ENCODE data around the gene HNRNPC.
A peak's percentile ranks its signal among the peaks of the same experiment; 100 is the strongest.

Gene HNRNPC

DNA sequence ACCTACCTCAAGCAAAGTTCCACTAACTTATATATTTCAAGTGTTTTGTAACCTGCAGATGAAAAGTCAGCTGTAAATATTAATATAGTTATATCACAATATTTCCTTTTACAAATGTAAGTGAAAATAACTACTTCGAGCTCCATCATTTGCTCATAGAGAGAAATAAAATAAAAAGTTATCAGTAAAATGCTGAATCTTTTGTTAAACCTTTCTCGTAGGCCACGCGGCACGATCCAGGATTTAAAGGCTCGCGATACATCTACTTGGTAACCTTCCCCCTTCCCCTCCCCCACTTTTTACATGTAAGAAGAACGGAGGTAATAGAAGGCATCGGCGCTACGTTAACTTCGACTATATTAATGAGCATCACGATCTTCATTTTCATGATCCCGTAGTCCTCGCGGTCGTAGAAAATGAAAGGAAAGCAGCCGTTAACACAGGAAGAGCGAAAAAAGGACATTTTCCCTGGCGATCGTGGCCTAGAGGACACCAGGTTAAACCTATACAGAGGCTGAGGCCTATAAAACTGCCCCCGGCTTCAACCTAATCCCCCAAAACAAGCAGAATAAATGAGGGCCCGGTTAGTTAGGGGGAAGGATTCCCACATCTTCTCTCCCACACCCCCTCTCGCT lies 508 bp downstream of the HNRNPC start:
- H3K9me3 ChIP-seq (ENCODE audit: insufficient read depth, low read depth, low read length) = no peaks in the 10 kb centered on the region
- H3K4me3 ChIP-seq (ENCODE audit: low read length) = peak overlapping the region; percentile 98
- 0% methylated on average over 21 of the region's 24 CpGs for WGBS
- H3K36me3 ChIP-seq (ENCODE audit: insufficient read depth, low read length) = peaks cover 48% of the 10 kb centered on the region
- peaks cover 28% of the 10 kb centered on the region for H3K4me1 ChIP-seq (ENCODE audit: insufficient read depth, low read length)
- no peaks in the 10 kb centered on the region for H3K27me3 ChIP-seq (ENCODE audit: insufficient read depth, low read length)
- peak overlapping the region; percentile 93 for H3K27ac ChIP-seq (ENCODE audit: low read depth, low read length)
- peak overlapping the region; percentile 100 for H3K9ac ChIP-seq (ENCODE audit: low read depth, low read length)

DNA sequence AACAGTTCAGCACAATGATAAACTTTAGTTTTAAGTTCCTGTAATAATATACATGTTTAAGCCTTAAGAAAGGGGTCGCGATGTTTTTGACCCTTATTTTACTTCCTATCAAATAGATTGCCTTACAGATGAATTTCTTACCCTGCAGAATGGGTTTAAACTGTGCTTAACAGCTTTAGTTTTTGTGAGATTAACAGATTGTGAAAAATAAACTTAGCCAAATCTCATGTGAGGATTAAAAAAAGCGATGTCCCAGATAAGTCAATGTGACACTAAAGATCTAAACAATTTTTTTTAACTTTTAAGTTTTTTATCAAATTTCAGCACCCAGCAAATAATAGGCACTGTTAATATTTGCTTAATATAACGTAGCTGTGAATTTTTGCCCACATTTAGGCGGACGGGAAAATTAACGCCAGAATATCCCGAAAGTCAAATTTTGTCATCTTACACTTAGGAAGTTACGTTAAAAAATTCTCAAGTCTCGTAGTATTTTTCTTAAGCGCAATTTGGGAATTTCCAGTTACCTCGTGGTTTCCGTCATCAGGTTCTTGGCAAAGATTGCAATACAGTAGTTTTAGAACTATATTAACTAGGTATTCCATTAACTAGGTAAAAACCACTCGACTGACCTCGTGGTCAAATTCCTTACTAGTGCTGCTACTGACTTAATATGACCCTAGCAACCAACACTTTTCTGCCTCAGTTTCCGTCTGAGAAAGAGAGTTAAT lies 1.2 kb downstream of the HNRNPC start:
- Histone ChIP-seq H3K4me3 (ENCODE audit: low read length) (peak overlapping the region; percentile 98), H3K27ac (ENCODE audit: low read depth, low read length) (peak overlapping the region; percentile 93), H3K9me3 (ENCODE audit: insufficient read depth, low read depth, low read length) (no peaks in the 10 kb centered on the region), H3K27me3 (ENCODE audit: insufficient read depth, low read length) (no peaks in the 10 kb centered on the region), H3K9ac (ENCODE audit: low read depth, low read length) (peak overlapping the region; percentile 100), H3K4me1 (ENCODE audit: insufficient read depth, low read length) (peaks cover 34% of the 10 kb centered on the region), H3K36me3 (ENCODE audit: insufficient read depth, low read length) (peaks cover 55% of the 10 kb centered on the region)
- WGBS = under 1% methylated on average over 14 of the region's 16 CpGs

DNA sequence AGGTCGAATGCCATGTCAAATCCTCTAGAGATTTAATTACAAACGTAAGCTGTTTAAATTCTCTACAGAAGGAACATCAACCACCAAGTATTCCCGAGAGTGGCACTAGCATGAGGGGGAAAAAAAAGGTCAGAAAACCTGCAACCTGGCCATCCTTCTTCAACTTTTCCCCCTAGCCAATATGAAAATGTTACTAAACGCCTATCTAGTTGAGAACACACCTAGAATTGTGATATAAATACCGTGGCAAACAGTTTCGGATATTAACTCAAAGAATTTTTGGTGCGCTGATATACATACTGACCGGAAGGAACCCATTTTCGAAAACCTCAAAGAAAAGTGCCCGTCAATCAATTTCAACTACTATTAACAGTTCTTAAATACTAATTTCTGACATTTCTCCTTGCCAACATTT lies 1.8 kb downstream of the HNRNPC start:
- Histone ChIP-seq H3K9ac (ENCODE audit: low read depth, low read length) (peak overlapping the region; percentile 100), H3K27me3 (ENCODE audit: insufficient read depth, low read length) (no peaks in the 10 kb centered on the region), H3K9me3 (ENCODE audit: insufficient read depth, low read depth, low read length) (no peaks in the 10 kb centered on the region), H3K36me3 (ENCODE audit: insufficient read depth, low read length) (peaks cover 61% of the 10 kb centered on the region), H3K4me3 (ENCODE audit: low read length) (peak overlapping the region; percentile 98), H3K4me1 (ENCODE audit: insufficient read depth, low read length) (peaks cover 40% of the 10 kb centered on the region), H3K27ac (ENCODE audit: low read depth, low read length) (no peak overlapping the region)
- WGBS = 5% methylated on average over 10 of the region's 10 CpGs

DNA sequence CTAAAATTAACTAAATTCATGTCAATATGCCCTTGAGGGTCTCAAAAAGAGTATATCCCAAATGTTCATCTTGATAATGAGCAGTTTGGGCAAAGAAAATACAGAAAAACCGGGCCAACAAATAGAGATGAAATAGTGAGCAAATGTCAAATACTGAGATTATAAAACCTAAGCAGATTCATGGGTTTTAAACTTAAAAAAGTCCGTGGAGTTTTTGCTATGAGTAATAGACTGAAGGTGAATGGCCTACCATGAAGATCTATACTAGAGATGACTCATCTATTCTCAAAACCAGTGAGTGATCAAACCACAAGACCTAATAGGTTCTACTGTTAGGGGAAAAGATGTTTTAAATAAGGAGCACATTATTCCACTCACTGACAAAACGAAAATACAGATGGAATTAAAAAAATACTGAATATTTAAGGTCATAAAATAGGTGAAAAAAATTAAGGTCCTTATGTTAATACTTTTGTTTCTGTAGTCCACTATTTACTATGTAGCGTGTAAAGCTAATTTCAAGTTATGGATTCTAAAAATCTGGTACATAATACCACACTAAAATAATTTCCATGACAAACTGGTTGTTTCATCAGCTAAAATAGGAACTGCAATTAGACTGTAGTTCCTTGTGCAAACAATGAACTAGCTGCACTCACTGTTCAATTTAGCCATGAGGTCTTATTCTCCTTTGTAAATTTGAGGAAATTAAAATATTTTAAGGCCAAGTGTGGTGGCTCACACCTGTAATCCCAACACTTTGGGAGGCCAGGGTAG lies 5.0 kb downstream of the HNRNPC start:
- peak overlapping the region; percentile 98 for H3K4me3 ChIP-seq (ENCODE audit: low read length)
- no peak overlapping the region; the same call in 1 of the 2 replicates for H3K9ac ChIP-seq (ENCODE audit: low read depth, low read length)
- 0 out of 2 replicates have a peak overlapping the region, but pooled peaks have one; percentile 9 for H3K27ac ChIP-seq (ENCODE audit: low read depth, low read length)
- H3K27me3 ChIP-seq (ENCODE audit: insufficient read depth, low read length) = no peaks in the 10 kb centered on the region
- H3K9me3 ChIP-seq (ENCODE audit: insufficient read depth, low read depth, low read length) = no peaks in the 10 kb centered on the region
- H3K4me1 ChIP-seq (ENCODE audit: insufficient read depth, low read length) = peaks cover 56% of the 10 kb centered on the region
- 64% methylated on average over 3 of the region's 4 CpGs for WGBS
- peaks cover 91% of the 10 kb centered on the region for H3K36me3 ChIP-seq (ENCODE audit: insufficient read depth, low read length)

DNA sequence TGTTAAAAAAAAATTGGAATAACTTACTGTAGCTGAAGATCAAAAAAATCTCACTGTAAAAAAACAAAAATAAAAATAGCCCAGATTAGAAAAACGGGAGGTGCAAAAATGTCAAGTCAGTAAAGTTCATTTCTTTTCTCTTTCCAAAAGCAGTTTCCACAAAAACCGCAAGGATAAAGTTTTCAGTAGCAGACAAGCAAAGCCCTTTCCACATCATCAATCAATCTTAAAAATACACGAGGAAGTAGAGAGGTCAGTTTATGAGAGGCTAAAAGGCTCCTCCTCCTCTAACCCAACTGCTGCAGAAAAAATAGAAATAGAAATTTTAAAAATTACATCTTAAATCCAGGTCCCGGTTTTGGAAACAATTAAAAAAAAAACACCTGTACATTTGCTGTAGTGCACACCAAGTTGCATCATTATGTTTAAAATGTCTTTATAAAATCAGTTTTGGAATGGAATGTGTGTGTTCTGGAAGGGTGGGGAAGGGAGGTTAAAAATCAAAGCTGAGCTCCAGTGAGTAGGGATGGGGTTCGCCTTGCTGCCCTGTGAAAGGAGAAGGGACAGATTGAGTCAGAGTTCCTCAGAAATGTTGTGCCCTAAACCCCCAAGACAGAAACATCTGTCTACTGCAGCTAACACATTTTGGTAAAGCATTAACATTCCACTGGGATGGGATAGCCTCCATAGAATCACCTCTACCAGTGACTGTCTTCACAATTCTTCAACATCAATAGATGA lies 5.8 kb downstream of the HNRNPC start:
- WGBS = 84% methylated on average over 5 of the region's 5 CpGs
- Histone ChIP-seq H3K4me1 (ENCODE audit: insufficient read depth, low read length) (peaks cover 64% of the 10 kb centered on the region), H3K9me3 (ENCODE audit: insufficient read depth, low read depth, low read length) (no peaks in the 10 kb centered on the region), H3K9ac (ENCODE audit: low read depth, low read length) (no peak overlapping the region), H3K27me3 (ENCODE audit: insufficient read depth, low read length) (no peaks in the 10 kb centered on the region), H3K36me3 (ENCODE audit: insufficient read depth, low read length) (peaks cover 96% of the 10 kb centered on the region), H3K4me3 (ENCODE audit: low read length) (peak overlapping the region; percentile 98), H3K27ac (ENCODE audit: low read depth, low read length) (0 out of 2 replicates have a peak overlapping the region, but pooled peaks have one; percentile 9)

DNA sequence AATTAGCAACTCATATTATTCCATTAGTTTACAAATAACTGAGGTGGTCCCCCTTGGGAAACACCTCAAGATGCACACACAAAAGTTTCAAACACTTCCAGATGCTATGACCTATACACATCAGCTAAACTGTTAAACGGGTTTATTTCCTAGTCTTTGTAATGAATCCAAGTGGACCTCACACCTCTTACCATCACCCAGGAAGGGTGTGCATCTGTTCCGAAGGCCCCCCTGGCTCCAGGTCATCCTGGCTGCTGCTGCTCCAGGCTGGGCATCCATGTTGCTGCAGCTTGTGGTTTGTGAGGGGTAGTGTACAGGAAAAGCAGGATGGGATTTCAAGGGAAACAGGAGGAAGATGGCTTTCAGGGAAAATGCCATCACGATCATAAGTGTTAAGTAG lies 6.8 kb downstream of the HNRNPC start:
- no peaks in the 10 kb centered on the region for H3K9me3 ChIP-seq (ENCODE audit: insufficient read depth, low read depth, low read length)
- peak overlapping the region; percentile 12; the same call in 1 of the 2 replicates for H3K4me3 ChIP-seq (ENCODE audit: low read length)

DNA sequence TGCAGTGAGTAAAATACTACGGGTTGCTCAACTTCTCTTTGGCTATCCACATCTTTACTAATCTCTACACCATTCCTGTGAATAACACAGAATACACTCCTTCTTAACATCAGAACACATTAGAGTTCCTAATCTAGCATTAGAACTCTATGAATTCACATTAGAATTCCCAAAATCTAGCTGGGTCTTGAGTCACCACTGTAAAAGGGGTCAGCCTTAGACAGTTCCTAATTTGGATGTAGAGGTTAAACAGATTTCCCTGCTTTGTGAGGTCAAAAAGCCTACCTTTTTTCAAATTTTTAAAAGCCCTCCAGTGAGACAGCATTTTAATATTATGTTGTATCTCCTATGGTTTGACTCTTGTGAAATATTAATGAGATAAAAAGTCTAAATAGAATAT lies 7.4 kb downstream of the HNRNPC start:
- WGBS = 95% methylated on average over 1 of the region's 1 CpG
- Histone ChIP-seq H3K36me3 (ENCODE audit: insufficient read depth, low read length) (peaks cover 96% of the 10 kb centered on the region), H3K4me1 (ENCODE audit: insufficient read depth, low read length) (peaks cover 69% of the 10 kb centered on the region)

More for the DNA sequence above, 6.8 kb downstream of the HNRNPC start:
- Histone ChIP-seq H3K9ac (ENCODE audit: low read depth, low read length) (no peak overlapping the region), H3K27me3 (ENCODE audit: insufficient read depth, low read length) (no peaks in the 10 kb centered on the region), H3K36me3 (ENCODE audit: insufficient read depth, low read length) (peaks cover 95% of the 10 kb centered on the region), H3K27ac (ENCODE audit: low read depth, low read length) (no peak overlapping the region), H3K4me1 (ENCODE audit: insufficient read depth, low read length) (peaks cover 69% of the 10 kb centered on the region)
- 93% methylated on average over 2 of the region's 3 CpGs for WGBS

DNA sequence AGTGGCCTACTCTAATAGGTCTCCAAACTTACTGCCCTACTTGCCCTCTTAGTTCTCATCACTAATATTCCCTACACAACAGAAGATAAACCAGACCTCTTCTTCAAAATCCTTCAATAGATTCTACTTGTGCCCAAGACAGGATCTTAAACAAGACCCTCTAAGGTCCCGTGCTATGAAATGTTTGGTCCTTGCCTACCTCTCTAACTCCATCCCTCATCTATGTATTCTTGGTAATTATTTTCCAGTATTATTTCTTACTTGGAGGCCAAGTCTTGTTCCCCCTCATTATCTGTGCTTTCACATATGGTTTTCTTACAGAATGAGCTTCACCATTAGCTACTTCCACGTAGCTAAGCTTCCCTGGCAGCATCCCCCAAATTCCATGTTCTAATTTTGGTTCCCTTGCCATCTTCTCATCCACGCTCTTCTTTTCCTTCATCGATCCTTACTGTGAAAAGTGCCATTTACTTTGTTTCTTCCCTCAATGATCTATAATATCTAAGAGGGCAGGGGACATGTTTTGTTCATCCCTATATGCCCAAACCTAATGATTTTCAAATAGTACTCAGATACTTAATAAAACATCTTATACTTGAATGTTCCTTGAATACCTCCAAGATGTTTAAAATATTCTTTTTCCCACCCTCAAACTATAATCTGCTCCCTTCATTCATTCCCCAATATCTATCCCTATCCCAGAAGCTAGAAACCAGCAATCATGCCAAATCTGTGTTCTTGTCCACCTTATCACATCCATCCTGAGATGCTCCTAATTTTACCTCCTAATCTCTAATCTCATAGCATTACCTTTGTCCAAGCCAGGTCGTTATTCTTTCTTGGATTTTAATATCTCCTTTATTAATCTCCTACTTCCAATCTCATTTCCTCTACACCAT lies 10.1 kb downstream of the HNRNPC start:
- H3K36me3 ChIP-seq (ENCODE audit: insufficient read depth, low read length) = peaks cover 96% of the 10 kb centered on the region

More for the DNA sequence above, 7.4 kb downstream of the HNRNPC start:
- Histone ChIP-seq H3K27ac (ENCODE audit: low read depth, low read length) (peak overlapping the region; percentile 11; the same call in 1 of the 2 replicates), H3K9ac (ENCODE audit: low read depth, low read length) (no peak overlapping the region), H3K4me3 (ENCODE audit: low read length) (no peak overlapping the region), H3K27me3 (ENCODE audit: insufficient read depth, low read length) (no peaks in the 10 kb centered on the region), H3K9me3 (ENCODE audit: insufficient read depth, low read depth, low read length) (no peaks in the 10 kb centered on the region)

DNA sequence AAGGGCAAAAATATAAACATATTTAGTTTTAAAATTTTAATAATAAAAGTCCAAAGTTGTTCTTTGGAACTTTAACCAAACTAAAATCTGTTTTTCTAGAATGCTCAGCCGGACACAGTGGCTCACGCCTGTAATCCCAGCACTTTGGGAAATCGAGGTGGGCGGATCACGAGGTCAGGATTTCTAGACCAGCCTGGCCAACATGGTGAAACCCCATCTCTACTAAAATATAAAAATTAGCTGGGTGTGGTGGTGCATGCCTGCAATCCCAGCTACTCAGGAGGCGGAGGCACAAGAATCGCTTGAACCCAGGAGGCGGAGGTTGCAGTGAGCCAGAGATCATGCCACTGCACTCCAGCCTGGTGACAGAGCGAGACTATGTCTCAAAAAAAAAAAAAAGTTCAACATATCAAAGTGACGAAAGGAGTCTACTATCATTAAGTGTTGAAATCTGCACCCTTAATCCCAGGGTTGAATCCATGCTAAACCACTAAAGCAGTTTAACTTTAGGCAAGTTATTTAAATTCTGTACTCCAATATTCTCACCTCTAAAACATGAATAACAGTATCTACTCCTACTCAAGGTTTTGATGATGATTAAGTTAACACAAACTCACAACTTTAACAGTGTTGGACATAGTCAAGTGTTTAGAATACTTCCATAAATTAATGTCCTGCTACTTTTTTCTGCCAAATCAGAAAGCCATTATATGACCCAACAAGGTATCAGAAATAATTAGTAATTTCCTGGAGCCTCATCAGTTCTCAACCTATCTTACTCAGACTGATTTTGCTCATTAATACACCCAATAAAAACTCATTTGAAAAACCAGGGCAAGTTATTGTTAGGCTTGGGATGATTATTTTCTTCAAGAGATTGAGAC lies 11.0 kb downstream of the HNRNPC start:
- Histone ChIP-seq H3K27ac (ENCODE audit: low read depth, low read length) (no peak overlapping the region), H3K4me1 (ENCODE audit: insufficient read depth, low read length) (peaks cover 47% of the 10 kb centered on the region), H3K4me3 (ENCODE audit: low read length) (no peak overlapping the region), H3K9me3 (ENCODE audit: insufficient read depth, low read depth, low read length) (no peaks in the 10 kb centered on the region), H3K27me3 (ENCODE audit: insufficient read depth, low read length) (no peaks in the 10 kb centered on the region), H3K9ac (ENCODE audit: low read depth, low read length) (no peak overlapping the region), H3K36me3 (ENCODE audit: insufficient read depth, low read length) (peaks cover 96% of the 10 kb centered on the region)
- 91% methylated on average over 10 of the region's 10 CpGs for WGBS

More for the DNA sequence above, 10.1 kb downstream of the HNRNPC start:
- H3K27ac ChIP-seq (ENCODE audit: low read depth, low read length) = no peak overlapping the region
- no peak overlapping the region for H3K9ac ChIP-seq (ENCODE audit: low read depth, low read length)
- 90% methylated on average over 5 of the region's 5 CpGs for WGBS
- H3K27me3 ChIP-seq (ENCODE audit: insufficient read depth, low read length) = no peaks in the 10 kb centered on the region
- peaks cover 56% of the 10 kb centered on the region for H3K4me1 ChIP-seq (ENCODE audit: insufficient read depth, low read length)
- no peaks in the 10 kb centered on the region for H3K9me3 ChIP-seq (ENCODE audit: insufficient read depth, low read depth, low read length)
- no peak overlapping the region for H3K4me3 ChIP-seq (ENCODE audit: low read length)
